ENCODE results near the gene SHOX.

The SHOX gene

DNA sequence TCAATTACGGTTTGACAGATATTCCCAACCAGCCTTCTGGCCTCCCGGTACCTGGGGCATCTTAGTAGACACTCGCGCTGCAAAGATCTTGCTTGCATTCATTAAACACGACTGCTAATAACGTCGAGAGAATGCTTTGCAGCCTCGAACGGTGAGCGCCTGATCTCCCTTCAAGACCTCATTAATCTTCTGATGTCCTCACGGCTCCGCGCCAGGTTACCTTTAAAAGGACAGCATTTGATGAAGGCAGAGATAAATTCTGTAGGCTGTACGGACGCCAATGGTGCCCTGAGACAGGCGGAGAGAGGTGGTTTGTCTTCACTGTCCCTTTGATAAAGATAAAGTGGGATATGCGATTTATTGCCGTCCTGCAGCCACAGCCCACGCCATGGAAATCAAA is 64.2 kb downstream of the SHOX start:
- no peak overlapping the region for H3K4me3 ChIP-seq (ENCODE audit: low read length)
- TF ChIP-seq EZH2phosphoT487 (IDR thresholded peaks at IDR 0.05; ENCODE audit: low read length) (no peak), EZH2 (optimal IDR thresholded peaks at IDR 0.05; ENCODE audit: low read depth, low read length) (no peak)
- TF ChIP-seq, protein P1, sequence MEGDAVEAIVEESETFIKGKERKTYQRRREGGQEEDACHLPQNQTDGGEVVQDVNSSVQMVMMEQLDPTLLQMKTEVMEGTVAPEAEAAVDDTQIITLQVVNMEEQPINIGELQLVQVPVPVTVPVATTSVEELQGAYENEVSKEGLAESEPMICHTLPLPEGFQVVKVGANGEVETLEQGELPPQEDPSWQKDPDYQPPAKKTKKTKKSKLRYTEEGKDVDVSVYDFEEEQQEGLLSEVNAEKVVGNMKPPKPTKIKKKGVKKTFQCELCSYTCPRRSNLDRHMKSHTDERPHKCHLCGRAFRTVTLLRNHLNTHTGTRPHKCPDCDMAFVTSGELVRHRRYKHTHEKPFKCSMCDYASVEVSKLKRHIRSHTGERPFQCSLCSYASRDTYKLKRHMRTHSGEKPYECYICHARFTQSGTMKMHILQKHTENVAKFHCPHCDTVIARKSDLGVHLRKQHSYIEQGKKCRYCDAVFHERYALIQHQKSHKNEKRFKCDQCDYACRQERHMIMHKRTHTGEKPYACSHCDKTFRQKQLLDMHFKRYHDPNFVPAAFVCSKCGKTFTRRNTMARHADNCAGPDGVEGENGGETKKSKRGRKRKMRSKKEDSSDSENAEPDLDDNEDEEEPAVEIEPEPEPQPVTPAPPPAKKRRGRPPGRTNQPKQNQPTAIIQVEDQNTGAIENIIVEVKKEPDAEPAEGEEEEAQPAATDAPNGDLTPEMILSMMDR (IDR thresholded peaks at IDR 0.05; ENCODE audit: low read length): no peak
- H4K20me1 ChIP-seq (ENCODE audit: insufficient read depth, low read length): no peaks in the 10 kb centered on the region
- H3K36me3 ChIP-seq (replicated peaks; ENCODE audit: insufficient read depth, low read length): no peaks in the 10 kb centered on the region
- H3K4me2 ChIP-seq (ENCODE audit: low read depth, low read length): no peak overlapping the region
- no peak overlapping the region for H2AFZ ChIP-seq (ENCODE audit: low read length)
- H3K27me3 ChIP-seq (replicated peaks; ENCODE audit: insufficient read depth, low read length): no peaks in the 10 kb centered on the region
- no peaks in the 10 kb centered on the region for H3K79me2 ChIP-seq (ENCODE audit: low read length)
- no peak for DNase-seq
- H3K9me3 ChIP-seq (replicated peaks; ENCODE audit: insufficient read depth, low read length): no peaks in the 10 kb centered on the region
- H3K27ac ChIP-seq (ENCODE audit: low read length): no peak overlapping the region
- no peak overlapping the region for H3K9ac ChIP-seq (ENCODE audit: low read length)
- no peaks in the 10 kb centered on the region for H3K9me2 ChIP-seq (replicated peaks; ENCODE audit: insufficient read depth, low read length)
- H3F3A ChIP-seq (ENCODE audit: insufficient read depth, low read length): no peaks in the 10 kb centered on the region
- no peaks in the 10 kb centered on the region for H3K4me1 ChIP-seq (ENCODE audit: low read length)

DNA sequence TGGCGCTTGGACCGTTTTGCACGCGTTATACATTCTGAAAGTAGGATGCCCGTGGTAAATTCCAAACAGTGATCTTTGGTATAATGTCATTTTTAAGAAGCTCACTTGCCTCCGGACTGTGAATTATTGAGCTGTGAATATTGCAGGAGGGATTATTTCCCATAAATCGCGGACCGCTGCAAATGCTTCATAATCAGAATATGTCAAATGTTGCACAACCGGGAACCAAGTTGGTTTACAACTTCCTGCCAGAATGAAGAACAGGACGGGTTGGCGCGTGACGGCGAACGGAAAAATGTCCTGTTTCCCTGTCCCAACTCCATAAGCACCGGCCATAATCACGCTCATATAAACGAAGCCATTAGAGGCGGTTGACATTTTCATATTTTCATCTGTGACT is 67.6 kb downstream of the SHOX start:
- no peaks in the 10 kb centered on the region for H3K9me2 ChIP-seq (replicated peaks; ENCODE audit: insufficient read depth, low read length)
- TF ChIP-seq, protein P1 (IDR thresholded peaks at IDR 0.05; ENCODE audit: low read length): no peak
- no peak overlapping the region for H3K27ac ChIP-seq (ENCODE audit: low read length)
- no peak overlapping the region for H3K4me3 ChIP-seq (ENCODE audit: low read length)
- no peak for DNase-seq
- H3K4me2 ChIP-seq (ENCODE audit: low read depth, low read length): no peak overlapping the region
- H3K4me1 ChIP-seq (ENCODE audit: low read length): no peaks in the 10 kb centered on the region
- H3K36me3 ChIP-seq (replicated peaks; ENCODE audit: insufficient read depth, low read length): no peaks in the 10 kb centered on the region
- no peak overlapping the region for H3K9ac ChIP-seq (ENCODE audit: low read length)
- H3K9me3 ChIP-seq (replicated peaks; ENCODE audit: insufficient read depth, low read length): no peaks in the 10 kb centered on the region
- H2AFZ ChIP-seq (ENCODE audit: low read length): no peak overlapping the region
- no peaks in the 10 kb centered on the region for H3K27me3 ChIP-seq (replicated peaks; ENCODE audit: insufficient read depth, low read length)
- no peaks in the 10 kb centered on the region for H4K20me1 ChIP-seq (ENCODE audit: insufficient read depth, low read length)
- no peaks in the 10 kb centered on the region for H3K79me2 ChIP-seq (ENCODE audit: low read length)
- H3F3A ChIP-seq (ENCODE audit: insufficient read depth, low read length): no peaks in the 10 kb centered on the region

DNA sequence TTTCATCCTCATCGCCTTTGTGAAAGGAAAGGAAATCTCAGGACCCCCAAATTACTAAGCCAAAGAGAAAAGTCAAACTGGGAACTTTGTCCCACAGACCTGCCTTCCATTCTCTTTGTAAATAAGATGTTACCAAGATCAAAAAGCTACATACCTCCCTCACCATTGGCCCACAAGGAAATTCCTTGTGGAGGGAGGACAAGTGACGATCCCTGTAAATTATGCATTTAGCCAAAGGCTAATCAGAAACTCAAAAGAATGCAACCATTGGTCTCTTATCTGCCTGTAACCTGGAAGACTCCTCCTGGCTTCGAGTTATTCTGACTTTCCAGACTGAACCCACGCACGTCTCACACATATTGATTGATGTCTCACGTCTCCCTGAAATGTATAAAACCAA is 70.3 kb downstream of the SHOX start:
- Histone ChIP-seq H3K4me1 (ENCODE audit: low read length) (no peaks in the 10 kb centered on the region), H3K36me3 (replicated peaks; ENCODE audit: insufficient read depth, low read length) (no peaks in the 10 kb centered on the region), H3K79me2 (ENCODE audit: low read length) (no peaks in the 10 kb centered on the region), H3F3A (ENCODE audit: insufficient read depth, low read length) (no peaks in the 10 kb centered on the region), H3K4me3 (ENCODE audit: low read length) (no peak overlapping the region), H3K9me2 (replicated peaks; ENCODE audit: insufficient read depth, low read length) (no peaks in the 10 kb centered on the region), H3K27me3 (replicated peaks; ENCODE audit: insufficient read depth, low read length) (no peaks in the 10 kb centered on the region), H3K27ac (ENCODE audit: low read length) (no peak overlapping the region), H3K9ac (ENCODE audit: low read length) (no peak overlapping the region), H3K4me2 (ENCODE audit: low read depth, low read length) (no peak overlapping the region), H2AFZ (ENCODE audit: low read length) (no peak overlapping the region), H4K20me1 (ENCODE audit: insufficient read depth, low read length) (no peaks in the 10 kb centered on the region), H3K9me3 (replicated peaks; ENCODE audit: insufficient read depth, low read length) (no peaks in the 10 kb centered on the region)
- no peak for DNase-seq
- TF ChIP-seq EZH2 (optimal IDR thresholded peaks at IDR 0.05; ENCODE audit: low read depth, low read length) (no peak), EZH2phosphoT487 (IDR thresholded peaks at IDR 0.05; ENCODE audit: low read length) (no peak)
- TF ChIP-seq, protein P1 (IDR thresholded peaks at IDR 0.05; ENCODE audit: low read length): no peak

DNA sequence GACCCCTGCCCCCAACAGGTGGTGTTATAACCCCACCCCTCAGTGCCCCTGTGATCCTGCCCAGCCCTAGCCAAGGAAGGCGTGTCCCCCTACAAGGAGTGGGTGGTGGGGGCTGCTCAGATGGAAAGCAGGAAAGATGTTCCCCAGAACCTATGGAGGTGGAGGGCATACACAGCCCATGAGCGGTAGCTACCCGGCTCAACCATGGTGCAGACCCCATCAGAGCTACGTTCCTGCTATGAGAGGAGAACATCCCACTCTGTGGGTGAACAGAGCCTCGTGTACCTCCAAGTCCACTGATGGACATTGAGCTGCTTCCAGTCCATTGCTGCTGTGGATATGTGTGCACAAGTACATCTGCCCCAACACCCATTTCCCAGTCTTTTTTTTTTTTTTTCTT is 71.1 kb downstream of the SHOX start:
- Histone ChIP-seq H3K4me2 (ENCODE audit: low read depth, low read length) (no peak overlapping the region), H3K27ac (ENCODE audit: low read length) (no peak overlapping the region), H2AFZ (ENCODE audit: low read length) (no peak overlapping the region), H3K9me3 (replicated peaks; ENCODE audit: insufficient read depth, low read length) (no peaks in the 10 kb centered on the region), H3K36me3 (replicated peaks; ENCODE audit: insufficient read depth, low read length) (no peaks in the 10 kb centered on the region), H3K4me3 (ENCODE audit: low read length) (no peak overlapping the region), H3K27me3 (replicated peaks; ENCODE audit: insufficient read depth, low read length) (no peaks in the 10 kb centered on the region), H3K9me2 (replicated peaks; ENCODE audit: insufficient read depth, low read length) (no peaks in the 10 kb centered on the region), H4K20me1 (ENCODE audit: insufficient read depth, low read length) (no peaks in the 10 kb centered on the region), H3K79me2 (ENCODE audit: low read length) (no peaks in the 10 kb centered on the region), H3K9ac (ENCODE audit: low read length) (no peak overlapping the region), H3F3A (ENCODE audit: insufficient read depth, low read length) (no peaks in the 10 kb centered on the region), H3K4me1 (ENCODE audit: low read length) (no peaks in the 10 kb centered on the region)
- TF ChIP-seq, protein P1 (IDR thresholded peaks at IDR 0.05; ENCODE audit: low read length): no peak
- TF ChIP-seq EZH2 (optimal IDR thresholded peaks at IDR 0.05; ENCODE audit: low read depth, low read length) (no peak), EZH2phosphoT487 (IDR thresholded peaks at IDR 0.05; ENCODE audit: low read length) (no peak)
- no peak for DNase-seq

Data from MM.1S (cell line).